ENCODE data around the gene ZNF654.

DNA sequence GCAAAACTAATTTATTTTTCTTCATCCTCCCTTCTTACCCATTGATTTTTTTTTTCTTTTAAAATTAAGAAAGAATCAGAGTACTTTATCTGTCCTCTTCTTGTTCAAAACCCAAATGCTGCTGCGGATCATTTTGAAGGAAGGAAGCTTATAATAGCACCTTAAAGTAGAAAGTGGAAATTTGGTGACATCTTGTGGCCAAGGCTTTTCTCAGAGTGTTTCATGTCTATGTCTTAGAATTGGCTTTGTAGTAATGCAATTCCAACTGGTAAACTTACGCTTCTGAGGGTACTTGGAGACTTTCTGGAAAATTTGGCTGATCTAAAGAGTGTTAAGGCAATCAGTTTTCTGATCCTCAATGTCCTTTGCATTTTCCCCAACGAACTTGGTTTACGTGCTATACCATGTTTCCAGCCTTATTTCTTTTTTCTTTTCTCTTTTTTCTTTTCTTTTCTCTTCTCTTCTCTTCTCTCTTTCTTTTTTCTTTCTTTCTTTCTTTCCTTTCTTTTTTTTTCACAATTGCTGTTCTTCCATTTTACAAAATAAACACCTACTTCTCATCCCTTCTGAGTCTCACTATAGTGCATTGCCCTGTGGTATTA lies 121.4 kb downstream of the ZNF654 start:
- TF ChIP-seq, protein P1, sequence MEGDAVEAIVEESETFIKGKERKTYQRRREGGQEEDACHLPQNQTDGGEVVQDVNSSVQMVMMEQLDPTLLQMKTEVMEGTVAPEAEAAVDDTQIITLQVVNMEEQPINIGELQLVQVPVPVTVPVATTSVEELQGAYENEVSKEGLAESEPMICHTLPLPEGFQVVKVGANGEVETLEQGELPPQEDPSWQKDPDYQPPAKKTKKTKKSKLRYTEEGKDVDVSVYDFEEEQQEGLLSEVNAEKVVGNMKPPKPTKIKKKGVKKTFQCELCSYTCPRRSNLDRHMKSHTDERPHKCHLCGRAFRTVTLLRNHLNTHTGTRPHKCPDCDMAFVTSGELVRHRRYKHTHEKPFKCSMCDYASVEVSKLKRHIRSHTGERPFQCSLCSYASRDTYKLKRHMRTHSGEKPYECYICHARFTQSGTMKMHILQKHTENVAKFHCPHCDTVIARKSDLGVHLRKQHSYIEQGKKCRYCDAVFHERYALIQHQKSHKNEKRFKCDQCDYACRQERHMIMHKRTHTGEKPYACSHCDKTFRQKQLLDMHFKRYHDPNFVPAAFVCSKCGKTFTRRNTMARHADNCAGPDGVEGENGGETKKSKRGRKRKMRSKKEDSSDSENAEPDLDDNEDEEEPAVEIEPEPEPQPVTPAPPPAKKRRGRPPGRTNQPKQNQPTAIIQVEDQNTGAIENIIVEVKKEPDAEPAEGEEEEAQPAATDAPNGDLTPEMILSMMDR (conservative IDR thresholded peaks at IDR 0.05; ENCODE audit: low read depth, low read length) = peak; percentile 72
- TF ChIP-seq EZH2 (IDR thresholded peaks at IDR 0.05; ENCODE audit: borderline replicate concordance, low read depth, low read length, poor library complexity, severe bottlenecking) = no peak

Data from A673 (cell line).